ENCODE measurements around the gene SCFD1.
A peak's percentile ranks its signal among the peaks of the same experiment; 100 is the strongest.
"Not testable (repeated sequence)": the region's sequence is repeated elsewhere in the genome, so short reads cannot be mapped to it uniquely, and the experiment has no call there.

SCFD1 gene

DNA sequence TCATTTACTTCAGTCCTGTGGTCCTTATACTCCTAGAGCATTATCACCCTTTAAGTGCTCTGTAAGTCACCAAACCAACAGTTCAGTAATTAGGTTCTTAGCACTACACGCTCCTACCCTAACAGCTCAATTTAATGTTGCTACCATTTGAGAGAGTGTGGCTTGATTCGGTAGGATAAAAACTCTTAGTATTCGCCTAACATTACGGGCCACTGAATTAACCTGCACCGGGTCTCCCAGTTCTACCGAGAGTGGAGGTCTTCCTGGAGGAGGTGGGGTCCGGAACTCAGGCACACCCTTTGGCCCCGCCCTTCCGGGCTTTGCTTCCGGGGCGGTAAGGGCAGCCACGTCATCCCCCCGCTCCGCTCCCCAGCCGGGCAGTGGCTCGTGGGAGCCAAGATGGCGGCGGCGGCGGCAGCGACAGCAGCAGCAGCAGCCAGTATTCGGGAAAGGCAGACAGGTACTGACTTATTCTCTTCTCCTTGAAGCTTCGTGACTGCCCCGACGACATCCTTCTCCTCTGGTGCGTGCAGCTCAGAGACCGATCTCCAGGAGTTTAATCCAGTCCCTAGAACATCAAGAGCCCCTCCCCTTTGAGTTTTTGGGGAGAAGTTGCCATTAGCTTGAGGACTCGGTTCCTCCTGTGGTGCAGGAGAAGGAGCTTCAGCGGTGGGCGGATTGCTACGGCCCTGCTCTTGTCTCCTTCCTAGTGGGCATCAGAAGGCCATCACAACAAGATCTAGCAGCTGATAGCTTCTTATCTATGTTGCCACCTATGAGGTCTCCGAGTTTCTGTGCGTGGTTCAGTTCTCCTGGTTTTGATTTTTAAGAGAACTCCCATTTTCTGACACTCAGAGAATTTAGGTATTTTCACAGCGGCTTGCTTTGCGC lies at the start of gene SCFD1:
Gene SCFD1, plus strand, starts transcription at position 380 of the 891 bp plus-strand sequence. Its CDS starts 20 bp downstream, at position 400.
- DNase-seq (ENCODE audit: low read depth): peak; percentile 62
- TF ChIP-seq CTCF (conservative IDR thresholded peaks at IDR 0.05; ENCODE audit: low read depth, low read length): no peak
- H3K4me3 ChIP-seq (ENCODE audit: low read length): peak within 1 kb of the TSS; percentile 96

GRCh38 chr14:30572771-30573170 lies 49.3 kb upstream of the SCFD1 start:
- DNase-seq (ENCODE audit: low read depth): no peak
- no peak overlapping the region for H3K4me3 ChIP-seq (ENCODE audit: low read length)
- no peak for TF ChIP-seq CTCF (conservative IDR thresholded peaks at IDR 0.05; ENCODE audit: low read depth, low read length)

DNA sequence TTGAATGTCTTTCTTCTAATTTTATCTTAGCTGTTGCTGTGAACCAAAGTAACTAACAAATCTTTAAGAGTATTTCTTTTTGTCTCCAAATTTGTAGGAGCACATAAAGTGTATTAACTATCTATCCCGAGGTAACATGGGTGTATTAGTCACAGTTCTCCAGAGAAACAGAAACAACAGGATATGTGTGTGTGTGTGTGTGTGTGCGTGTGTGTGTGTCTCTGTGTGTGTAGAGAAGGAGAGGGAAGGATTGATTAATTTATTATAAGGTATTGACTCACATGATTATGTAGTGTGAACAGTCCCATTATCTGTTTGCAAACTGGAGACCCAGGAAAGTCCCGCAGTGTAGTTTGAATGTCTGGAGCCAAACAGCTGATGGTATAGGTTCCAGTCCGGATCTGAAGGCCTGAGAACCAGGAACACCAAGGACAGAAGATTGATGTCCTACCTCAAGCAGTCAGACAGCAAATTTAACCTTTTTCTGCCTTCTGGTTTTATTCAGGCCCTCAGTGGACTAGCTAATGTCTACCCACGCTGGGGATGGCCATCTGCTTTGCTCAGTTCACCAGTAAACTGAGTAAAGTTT lies 48.8 kb upstream of the SCFD1 start:
- no peak for TF ChIP-seq CTCF (conservative IDR thresholded peaks at IDR 0.05; ENCODE audit: low read depth, low read length)
- no peak overlapping the region for H3K4me3 ChIP-seq (ENCODE audit: low read length)
- DNase-seq (ENCODE audit: low read depth): no peak

DNA sequence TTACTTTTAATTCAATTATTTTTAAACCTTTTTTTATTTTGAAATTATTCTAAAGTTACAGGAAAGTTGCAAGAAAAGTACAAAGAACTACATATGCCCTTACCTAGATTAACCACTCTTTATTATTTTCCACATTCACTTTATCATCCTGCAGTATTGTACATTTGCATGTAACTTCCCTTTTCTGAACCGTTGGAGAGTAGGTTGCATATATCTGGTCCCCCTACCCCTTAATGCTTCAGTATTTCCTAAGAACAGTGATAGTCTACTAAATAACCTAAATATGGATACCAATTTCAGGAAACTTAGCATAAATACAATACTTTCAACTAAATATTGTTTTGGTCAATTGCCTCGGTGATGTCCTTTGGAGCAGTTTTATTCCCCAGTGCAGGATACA lies 48.2 kb upstream of the SCFD1 start:
- TF ChIP-seq CTCF (conservative IDR thresholded peaks at IDR 0.05; ENCODE audit: low read depth, low read length): no peak
- H3K4me3 ChIP-seq (ENCODE audit: low read length): no peak overlapping the region
- no peak for DNase-seq (ENCODE audit: low read depth)

GRCh38 chr14:30574777-30575176 lies 47.3 kb upstream of the SCFD1 start:
- not testable (repeated sequence) for H3K4me3 ChIP-seq (ENCODE audit: low read length); DNase-seq (ENCODE audit: low read depth)

- H3K4me3 ChIP-seq (ENCODE audit: low read length); DNase-seq (ENCODE audit: low read depth): not testable (repeated sequence)
Observed at GRCh38 chr14:30576333-30576732, 45.8 kb upstream of the SCFD1 start.

GRCh38 chr14:30580616-30581282 lies 41.4 kb upstream of the SCFD1 start:
- no peak for TF ChIP-seq CTCF (conservative IDR thresholded peaks at IDR 0.05; ENCODE audit: low read depth, low read length)
- no peak overlapping the region for H3K4me3 ChIP-seq (ENCODE audit: low read length)
- DNase-seq (ENCODE audit: low read depth): no peak

DNA sequence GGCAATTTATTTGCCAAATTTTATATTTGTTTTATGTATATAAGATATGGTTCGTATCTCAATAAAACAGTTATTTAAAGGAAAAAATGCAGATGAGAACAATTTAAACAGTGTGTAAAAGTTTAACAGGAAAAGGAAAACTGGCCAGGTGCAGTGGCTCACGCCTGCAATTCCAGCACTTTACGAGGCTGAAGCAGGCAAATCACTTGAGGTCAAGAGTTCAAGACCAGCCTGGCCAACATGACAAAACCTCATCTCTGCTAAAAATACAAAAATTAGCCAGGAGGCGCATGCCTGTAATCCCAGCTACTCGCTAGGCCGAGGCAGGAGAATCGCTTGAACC lies 40.9 kb upstream of the SCFD1 start:
- TF ChIP-seq CTCF (conservative IDR thresholded peaks at IDR 0.05; ENCODE audit: low read depth, low read length): no peak
- no peak overlapping the region for H3K4me3 ChIP-seq (ENCODE audit: low read length)

More for the DNA sequence above, 40.9 kb upstream of the SCFD1 start:
- no peak for DNase-seq (ENCODE audit: low read depth)

Measured in retinal pigment epithelial cell (primary cell).